ENCODE results near the gene DGCR2.

The DGCR2 gene

DNA sequence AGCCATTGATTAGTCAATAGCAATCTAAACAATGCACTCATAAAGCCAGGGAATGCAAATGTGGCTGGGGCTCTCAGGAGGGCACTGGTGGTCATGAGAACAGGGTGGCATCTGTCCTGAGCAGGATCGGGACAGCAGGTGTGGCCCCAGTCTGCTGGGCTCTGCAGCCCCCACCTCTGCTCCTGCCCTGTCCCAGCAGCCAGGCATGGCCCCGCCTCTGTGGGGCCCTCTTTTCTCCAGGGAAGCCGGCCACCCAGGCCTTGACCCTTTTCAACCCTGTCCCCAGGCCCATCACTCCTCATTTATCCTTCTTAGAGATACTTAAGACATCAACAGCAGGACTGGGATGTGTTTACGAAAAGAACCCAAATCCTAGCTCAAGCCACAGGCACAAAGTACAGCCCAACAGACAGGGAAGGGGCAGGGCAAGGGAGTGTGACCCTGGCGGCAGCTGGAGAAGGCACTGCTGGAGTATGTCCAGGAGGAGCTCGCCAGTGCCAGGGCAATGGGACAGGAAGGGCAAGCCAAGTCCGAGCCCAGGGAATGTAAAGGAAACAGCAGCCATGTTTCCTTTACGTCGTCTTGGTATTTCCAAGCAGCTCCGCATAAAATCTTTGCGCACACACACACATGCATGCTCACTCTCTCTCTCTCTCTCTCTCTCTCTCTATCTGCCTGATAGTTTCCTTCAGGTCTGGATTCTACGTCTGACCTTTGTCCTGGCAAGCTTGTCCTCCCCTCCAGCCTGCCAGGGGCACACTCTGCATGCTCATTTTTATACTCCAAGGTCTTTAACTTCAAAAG, 59.9 kb downstream of the DGCR2 start:
- DNase-seq (ENCODE audit: insufficient read length, low spot score) (no peak), FAIRE-seq (no peak)
- TF ChIP-seq, protein P1, sequence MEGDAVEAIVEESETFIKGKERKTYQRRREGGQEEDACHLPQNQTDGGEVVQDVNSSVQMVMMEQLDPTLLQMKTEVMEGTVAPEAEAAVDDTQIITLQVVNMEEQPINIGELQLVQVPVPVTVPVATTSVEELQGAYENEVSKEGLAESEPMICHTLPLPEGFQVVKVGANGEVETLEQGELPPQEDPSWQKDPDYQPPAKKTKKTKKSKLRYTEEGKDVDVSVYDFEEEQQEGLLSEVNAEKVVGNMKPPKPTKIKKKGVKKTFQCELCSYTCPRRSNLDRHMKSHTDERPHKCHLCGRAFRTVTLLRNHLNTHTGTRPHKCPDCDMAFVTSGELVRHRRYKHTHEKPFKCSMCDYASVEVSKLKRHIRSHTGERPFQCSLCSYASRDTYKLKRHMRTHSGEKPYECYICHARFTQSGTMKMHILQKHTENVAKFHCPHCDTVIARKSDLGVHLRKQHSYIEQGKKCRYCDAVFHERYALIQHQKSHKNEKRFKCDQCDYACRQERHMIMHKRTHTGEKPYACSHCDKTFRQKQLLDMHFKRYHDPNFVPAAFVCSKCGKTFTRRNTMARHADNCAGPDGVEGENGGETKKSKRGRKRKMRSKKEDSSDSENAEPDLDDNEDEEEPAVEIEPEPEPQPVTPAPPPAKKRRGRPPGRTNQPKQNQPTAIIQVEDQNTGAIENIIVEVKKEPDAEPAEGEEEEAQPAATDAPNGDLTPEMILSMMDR (IDR thresholded peaks at IDR 0.05; ENCODE audit: insufficient read depth, missing control alignments), result no peak

DNA sequence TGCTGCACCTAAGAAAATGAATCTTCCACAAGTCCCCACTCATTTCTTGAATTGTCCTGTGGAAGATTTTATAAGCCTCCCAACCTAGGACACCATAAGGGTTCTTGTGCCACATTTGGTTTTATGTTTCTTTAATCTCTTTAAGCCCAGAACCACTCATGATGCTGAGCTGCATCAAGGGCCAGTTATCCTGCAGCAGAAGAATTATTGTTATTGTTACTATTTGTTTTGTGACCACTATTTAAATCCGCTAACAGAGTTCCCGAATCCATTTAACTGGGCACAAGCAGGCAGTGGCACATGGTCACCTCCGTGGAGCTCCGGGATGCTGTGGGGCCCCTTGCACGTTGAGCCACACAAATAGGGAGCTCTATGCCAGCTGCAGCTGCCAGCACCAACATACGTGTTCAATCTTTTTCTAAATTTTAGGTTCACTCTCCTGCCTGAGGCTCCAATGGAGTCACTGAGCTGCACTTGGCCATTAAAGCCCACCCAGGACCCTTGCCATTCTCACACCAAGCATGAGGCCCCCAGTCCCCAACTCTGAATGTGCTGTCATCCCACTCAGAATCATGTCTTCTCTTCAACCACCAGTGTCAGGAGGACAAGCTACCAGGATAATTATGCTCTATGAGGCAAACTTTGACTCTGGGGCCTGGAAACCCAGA, 60.6 kb downstream of the DGCR2 start:
- TF ChIP-seq, protein P1 (IDR thresholded peaks at IDR 0.05; ENCODE audit: insufficient read depth, missing control alignments), result no peak
- DNase-seq (ENCODE audit: insufficient read length, low spot score) (no peak), FAIRE-seq (no peak)

DNA sequence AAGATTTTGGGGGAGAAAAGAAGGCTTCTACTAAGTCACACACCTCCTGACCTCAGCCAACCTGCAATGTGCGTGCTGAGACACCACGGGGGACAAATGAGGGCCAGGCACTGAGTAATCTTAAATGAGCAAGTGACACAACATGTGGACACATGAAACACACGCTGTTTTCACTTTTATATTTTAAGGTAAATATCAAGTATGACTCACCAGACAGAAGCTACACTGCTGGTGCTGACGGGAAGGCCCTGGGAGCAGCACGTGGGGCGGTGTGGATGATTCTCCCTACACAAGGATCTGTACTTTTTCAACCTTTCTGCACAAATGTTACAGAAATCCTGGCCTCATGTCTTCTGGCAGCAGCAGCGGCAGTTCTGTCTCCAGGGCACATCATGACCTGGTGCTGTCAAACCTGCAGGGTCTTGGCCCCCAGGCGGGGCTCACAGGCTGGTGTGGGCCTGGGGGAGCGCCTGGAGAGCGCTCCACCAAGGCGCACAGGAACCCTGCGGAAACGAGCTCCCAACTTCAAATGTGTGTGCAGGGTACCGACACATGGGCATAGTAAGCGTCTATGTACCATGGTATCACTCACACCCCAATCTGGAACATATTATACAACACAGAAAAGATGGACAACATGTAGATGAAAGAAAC, 61.7 kb downstream of the DGCR2 start:
- TF ChIP-seq, protein P1 (IDR thresholded peaks at IDR 0.05; ENCODE audit: insufficient read depth, missing control alignments), result no peak
- FAIRE-seq (no peak), DNase-seq (ENCODE audit: insufficient read length, low spot score) (no peak)

DNA sequence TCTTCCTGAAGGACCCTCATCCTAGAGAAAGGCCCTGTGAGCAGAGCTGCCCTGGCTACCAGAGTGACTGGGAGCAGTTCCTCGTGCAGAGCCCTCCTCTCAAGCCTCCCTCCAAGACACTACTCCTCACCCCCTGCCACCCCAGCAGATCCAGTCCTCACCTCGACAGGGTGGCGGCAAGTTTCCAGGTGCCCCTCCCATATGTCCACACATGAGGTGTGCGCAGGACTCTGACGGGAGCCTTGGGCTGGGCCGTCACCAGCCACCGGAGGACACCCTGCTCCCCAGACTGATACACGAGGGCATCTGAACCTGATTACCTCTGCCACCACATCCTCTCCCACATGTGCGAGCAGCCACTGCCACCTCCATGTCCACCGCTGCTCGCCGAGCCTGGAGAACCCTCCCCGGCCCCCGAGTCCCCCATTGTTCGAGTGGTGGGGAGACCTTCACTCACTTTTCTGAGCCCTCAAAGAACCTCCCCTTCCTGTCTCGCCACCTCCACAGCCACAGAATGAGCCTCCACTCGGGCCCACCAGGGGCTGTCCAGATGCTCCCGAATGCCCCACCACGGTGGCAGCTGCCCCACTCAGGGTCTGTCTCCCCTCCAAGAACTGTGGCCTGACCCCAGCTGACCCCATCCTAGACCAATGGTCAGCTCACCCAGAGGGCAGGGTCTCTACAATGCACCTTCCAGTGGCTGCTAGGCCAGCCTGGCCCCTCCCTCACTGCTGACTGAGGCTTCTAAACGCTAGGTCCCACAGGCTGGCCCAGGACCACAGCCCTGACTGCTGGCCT, 62.5 kb downstream of the DGCR2 start:
- FAIRE-seq, result no peak
- TF ChIP-seq, protein P1 (IDR thresholded peaks at IDR 0.05; ENCODE audit: insufficient read depth, missing control alignments), result no peak
- DNase-seq (ENCODE audit: insufficient read length, low spot score), result no peak

DNA sequence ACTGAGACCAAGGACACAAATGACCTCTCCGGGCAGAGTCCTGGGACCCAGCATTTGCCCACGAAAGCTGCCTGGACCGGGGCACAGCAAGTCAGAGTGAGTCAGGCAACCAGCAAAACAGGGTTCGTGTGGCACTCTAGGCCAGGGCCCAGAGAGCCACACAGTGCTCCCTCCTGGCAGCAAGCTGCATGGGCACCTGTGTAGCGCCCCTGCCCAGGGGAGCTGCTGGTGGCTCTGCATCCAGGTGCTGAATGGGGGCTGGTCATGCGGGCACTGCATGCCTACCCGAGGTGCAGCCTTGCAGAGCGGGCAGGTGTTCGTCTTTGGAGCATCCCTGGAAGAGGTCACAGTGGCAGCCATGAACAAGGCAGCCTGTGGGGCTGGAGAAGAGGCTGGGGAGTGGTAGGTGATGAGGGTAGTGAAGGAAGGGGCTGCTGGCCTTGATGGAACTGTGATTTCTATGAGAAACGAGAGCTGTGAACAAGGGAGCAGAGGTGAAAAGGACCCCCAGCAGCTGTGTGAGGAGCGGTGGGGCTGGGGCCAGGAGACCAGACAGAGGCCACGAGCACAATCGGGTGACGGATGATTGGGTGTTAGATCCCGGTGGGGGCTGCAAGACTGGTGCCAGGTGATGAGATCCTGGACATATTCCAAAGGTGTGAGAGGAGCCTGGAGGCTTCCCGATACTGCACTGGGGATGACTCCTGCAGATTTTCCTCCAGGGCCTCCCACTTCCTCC, 63.3 kb downstream of the DGCR2 start:
- TF ChIP-seq, protein P1 (IDR thresholded peaks at IDR 0.05; ENCODE audit: insufficient read depth, missing control alignments), result no peak
- FAIRE-seq, result no peak
- no peak for DNase-seq (ENCODE audit: insufficient read length, low spot score)

DNA sequence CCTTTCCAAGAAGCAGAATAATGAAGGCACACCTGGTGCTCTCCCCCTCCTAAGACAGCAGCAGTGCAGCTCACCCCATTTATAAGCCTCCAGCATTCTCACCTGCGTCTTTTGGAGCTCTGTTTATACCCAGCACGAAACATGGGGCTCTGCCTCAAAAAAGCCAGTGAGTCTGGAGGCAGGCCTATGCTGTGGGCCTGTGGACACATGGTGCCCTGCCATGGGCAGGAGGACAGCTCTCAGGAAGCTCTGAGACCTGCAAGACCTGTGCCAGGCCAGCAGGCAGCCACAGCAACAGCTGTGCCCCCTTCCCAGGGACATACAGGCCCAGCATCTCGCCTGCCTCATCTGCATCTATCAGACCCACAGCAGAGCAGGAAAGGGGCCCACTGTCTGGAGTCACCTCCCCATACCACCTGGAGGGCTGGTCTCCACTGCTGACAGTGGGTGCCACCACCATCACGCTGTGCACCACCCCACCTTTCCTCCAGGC, 64.2 kb downstream of the DGCR2 start:
- FAIRE-seq, result no peak
- TF ChIP-seq, protein P1 (IDR thresholded peaks at IDR 0.05; ENCODE audit: insufficient read depth, missing control alignments), result no peak
- DNase-seq (ENCODE audit: insufficient read length, low spot score), result no peak
